HCT116 (cell line): ENCODE measurements around the gene LDB2.

Experiments
- CTCF ChIP-seq, 3 experiments: fragments of 200-600 bp in 1 of 3; sonication (generic) in 1 of 3; IDR thresholded peaks in 2 of 3; conservative IDR thresholded peaks in 1 of 3; 2 replicates each; pipeline ENCODE4 v1.5.1; 2012 to 2017; ENCODE audit warnings: low read depth in 2 of 3, low read length in 2 of 3, antibody characterized with exemption in 1 of 3, borderline replicate concordance in 1 of 3, control low read depth in 1 of 3, mild to moderate bottlenecking in 1 of 3, mixed read lengths in 1 of 3, mixed run types in 1 of 3, moderate library complexity in 1 of 3; ENCODE audit not compliant: insufficient read depth in 1 of 3
- EGR1 ChIP-seq: IDR thresholded peaks from 2 replicates; pipeline ENCODE4 v1.6.1; 2012; ENCODE audit warnings: low read depth
- EZH2 ChIP-seq: fragments of 200-600 bp; sonication (generic); IDR thresholded peaks from 2 replicates; pipeline ENCODE4 v1.6.1; 2017; ENCODE audit warnings: antibody characterized with exemption, mixed run types
- EZH2phosphoT487 ChIP-seq: fragments of 200-600 bp; IDR thresholded peaks from 2 replicates; pipeline ENCODE4 v1.6.1; 2018; ENCODE audit warnings: antibody characterized with exemption, borderline replicate concordance
- JUND ChIP-seq: IDR thresholded peaks from 2 replicates; pipeline ENCODE4 v1.6.1; 2012
- POLR2A ChIP-seq: IDR thresholded peaks from 2 replicates; pipeline ENCODE4 v1.7.0; 2011; ENCODE audit warnings: borderline replicate concordance; ENCODE audit not compliant: insufficient read depth, insufficient read length; ENCODE audit errors: extremely low read depth
- POLR2AphosphoS5 ChIP-seq: IDR thresholded peaks from 2 replicates; pipeline ENCODE4 v1.6.1; 2011; ENCODE audit warnings: mild to moderate bottlenecking, low read depth, low read length, moderate library complexity
- RAD21 ChIP-seq: IDR thresholded peaks from 2 replicates; pipeline ENCODE4 v1.6.1; 2012; ENCODE audit warnings: low read depth, mild to moderate bottlenecking
- REST ChIP-seq: IDR thresholded peaks from 2 replicates; pipeline ENCODE4 v1.6.1; 2012; ENCODE audit warnings: low read depth
- SP1 ChIP-seq: IDR thresholded peaks from 2 replicates; pipeline ENCODE4 v1.6.1; 2012; ENCODE audit warnings: low read depth
- SRF ChIP-seq: IDR thresholded peaks from 2 replicates; pipeline ENCODE4 v1.6.1; 2012; ENCODE audit warnings: low read depth
- YY1 ChIP-seq: IDR thresholded peaks from 2 replicates; pipeline ENCODE4 v1.6.1; 2011; ENCODE audit warnings: low read length, low read depth, moderate library complexity, mild to moderate bottlenecking; ENCODE audit not compliant: insufficient replicate concordance; ENCODE audit errors: extremely low read depth
- ZFX ChIP-seq: fragments of 450-650 bp; IDR thresholded peaks from 2 replicates; pipeline ENCODE4 v1.6.1; 2017
- ZNF274 ChIP-seq: fragments of 200-500 bp; sonication (Bioruptor generic); IDR thresholded peaks from 2 replicates; pipeline ENCODE4 v1.6.1; 2014; ENCODE audit warnings: mild to moderate bottlenecking, low read depth, low read length, inconsistent platforms

- TF ChIP-seq CTCF (IDR thresholded peaks at IDR 0.05 in 2 of 3, conservative IDR thresholded peaks at IDR 0.05 in 1 of 3; ENCODE audit: borderline replicate concordance in 1 of 3, insufficient read depth in 1 of 3, low read depth in 2 of 3, low read length in 2 of 3) (no peak), POLR2AphosphoS5 (no peak), REST (no peak), POLR2A (no peak), ZNF274 (no peak), ZFX (no peak), SRF (no peak), SP1 (no peak), RAD21 (no peak), EGR1 (no peak), EZH2 (no peak), EZH2phosphoT487 (no peak), JUND (no peak), YY1 (no peak)
Measured at GRCh38 chr4:16881151-16881884, 17.1 kb downstream of the LDB2 start.
